Activated naive CD4-positive, alpha-beta T cell (primary cell): ENCODE measurements around the gene PON1.

Experiments
- DNase-seq, 4 experiments: peaks; one replicate each; lab custom pipeline; 2025; lab: John Stamatoyannopoulos, UW

The PON1 gene

GRCh38 chr7:95317546-95317945 lies 6.8 kb downstream of the PON1 start:
- DNase-seq: no peak

DNA sequence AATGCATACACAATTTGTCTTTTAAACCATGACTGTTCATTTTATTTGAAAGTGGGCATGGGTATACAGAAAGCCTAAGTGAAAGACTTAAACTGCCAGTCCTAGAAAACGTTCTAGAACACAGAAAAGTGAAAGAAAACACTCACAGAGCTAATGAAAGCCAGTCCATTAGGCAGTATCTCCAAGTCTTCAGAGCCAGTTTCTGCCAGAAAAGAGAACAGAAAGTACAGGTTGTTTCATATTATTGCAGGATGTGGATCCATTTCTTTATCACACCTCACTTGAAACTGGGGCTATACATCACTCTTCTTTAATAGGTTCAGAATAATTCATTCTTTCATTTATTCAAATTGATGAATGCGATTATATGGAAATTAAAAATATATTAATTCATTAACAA lies 7.7 kb downstream of the PON1 start:
- DNase-seq: no peak

GRCh38 chr7:95312561-95312960 lies 11.8 kb downstream of the PON1 start:
- no peak for DNase-seq

GRCh38 chr7:95311389-95311788 lies 12.9 kb downstream of the PON1 start:
- no peak for DNase-seq

GRCh38 chr7:95309951-95310350 lies 14.4 kb downstream of the PON1 start:
- DNase-seq: no peak

DNA sequence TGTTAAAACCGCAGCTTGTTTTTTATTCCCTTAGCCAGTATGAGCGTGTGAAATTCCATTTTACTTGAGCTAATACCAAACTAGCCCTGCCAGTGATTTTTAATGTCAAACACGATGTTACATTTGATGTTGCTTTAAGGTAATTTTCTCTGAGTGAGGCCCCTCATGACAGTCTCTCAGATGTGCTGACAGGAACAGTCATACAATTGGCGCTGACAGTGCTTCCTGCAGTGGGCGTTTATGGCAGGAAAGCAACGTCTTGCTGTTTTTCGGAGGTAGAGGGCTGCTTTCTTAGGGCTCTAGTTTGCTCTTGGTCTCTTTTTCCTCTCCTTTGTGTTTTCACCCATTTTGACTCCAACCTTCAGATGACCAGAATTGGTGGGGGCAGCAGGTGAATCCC lies 19.3 kb downstream of the PON1 start:
- DNase-seq: no peak

- no peak for DNase-seq
These were observed 21.1 kb downstream of the PON1 start for GRCh38 chr7:95303013-95303905.

- no peak for DNase-seq
These were observed 26.2 kb downstream of the PON1 start for GRCh38 chr7:95298091-95298490.

- DNase-seq: no peak
These were observed 27.3 kb downstream of the PON1 start for GRCh38 chr7:95297041-95297440.

DNA sequence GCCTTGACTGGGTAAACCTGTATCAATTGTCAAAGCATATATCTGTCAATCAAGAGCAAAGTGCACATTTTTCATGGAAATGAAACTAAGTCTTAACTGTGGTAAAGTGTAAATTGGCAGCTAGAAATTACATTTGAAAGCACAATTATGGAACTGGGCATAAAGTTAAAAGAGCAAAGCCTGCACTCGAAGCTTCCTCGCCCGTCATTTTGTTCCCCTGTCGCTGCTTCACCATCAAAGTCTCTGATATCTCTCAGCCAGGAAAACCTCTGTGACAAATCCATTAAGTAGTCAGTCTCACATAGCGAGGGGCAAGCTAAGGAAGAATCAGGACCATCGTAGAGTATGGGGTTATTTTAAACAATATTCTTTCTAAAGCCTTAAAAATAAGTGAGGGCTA lies 27.9 kb downstream of the PON1 start:
- no peak for DNase-seq

GRCh38 chr7:95295397-95295796 lies 28.9 kb downstream of the PON1 start:
- DNase-seq: no peak

DNA sequence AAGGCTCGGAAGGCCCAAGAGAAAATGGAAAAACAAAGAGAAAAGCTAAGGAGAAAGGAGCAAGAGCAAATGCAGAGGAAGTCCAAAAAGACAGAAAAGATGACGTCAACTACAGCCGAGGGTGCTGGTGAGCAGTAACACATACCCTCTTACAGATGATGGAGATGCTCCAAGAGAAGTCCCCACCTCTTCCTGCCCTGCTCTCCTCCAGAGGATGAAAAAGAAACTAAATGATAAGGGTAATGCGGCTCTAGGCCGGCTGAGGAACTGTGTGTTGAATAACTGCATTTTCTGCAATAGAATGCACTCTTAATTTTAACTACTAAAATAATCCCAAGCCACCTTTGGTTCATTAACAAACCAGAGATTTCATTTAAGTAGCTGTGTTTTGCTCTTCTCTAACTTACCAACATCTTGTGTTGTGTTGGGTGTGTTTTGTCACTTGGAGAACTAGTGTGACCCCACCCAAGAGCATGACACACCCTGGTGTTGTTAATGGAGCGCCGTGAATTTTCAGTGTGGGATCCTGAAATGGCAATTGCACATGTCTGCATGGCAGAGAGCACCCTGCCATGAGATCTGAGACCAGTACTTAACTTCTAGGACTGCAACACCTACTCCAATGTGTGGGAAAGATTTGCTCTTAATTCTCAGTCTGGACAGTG lies 34.0 kb downstream of the PON1 start:
- DNase-seq: no peak

GRCh38 chr7:95286096-95286495 lies 38.2 kb downstream of the PON1 start:
- DNase-seq: no peak

DNA sequence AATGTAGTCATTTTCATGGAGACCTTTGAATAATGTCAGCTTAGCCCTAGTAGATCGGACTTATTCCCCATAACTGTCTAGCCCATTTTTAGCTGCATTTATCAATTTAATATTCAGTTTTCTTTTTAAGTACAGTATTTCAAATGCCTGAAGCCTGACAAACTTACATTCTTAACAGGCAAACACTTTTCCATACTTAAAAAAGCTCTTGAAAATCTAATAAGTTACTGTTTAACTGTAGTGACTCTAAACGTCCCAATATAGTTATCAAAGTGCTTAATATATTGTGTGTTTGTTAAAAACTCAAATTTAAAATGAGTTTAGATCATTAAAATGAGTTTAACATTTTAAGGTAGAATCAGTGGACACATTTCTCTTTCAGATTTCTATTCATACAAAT lies 44.9 kb downstream of the PON1 start:
- DNase-seq: no peak

GRCh38 chr7:95276114-95276513 lies 48.2 kb downstream of the PON1 start:
- no peak for DNase-seq

GRCh38 chr7:95269640-95270039 lies 54.7 kb downstream of the PON1 start:
- no peak for DNase-seq

DNA sequence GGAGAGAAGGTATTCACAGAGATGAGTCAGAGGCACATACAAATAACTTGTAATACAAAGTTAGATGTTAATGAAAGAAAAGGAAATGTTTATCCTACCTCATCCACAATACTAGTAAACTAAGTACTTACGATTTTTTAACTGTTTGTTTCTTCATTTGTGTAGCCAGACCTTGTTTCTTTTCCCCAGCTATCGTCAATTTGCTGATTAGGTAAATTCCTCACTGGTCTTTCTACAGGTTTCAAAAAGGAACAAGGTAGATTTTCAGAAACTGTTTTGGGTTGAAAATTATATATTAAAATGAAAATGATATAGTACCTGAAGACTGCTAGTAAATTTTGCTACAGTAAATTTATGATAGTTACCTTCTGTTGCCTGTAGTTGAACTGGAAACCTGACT lies 56.6 kb downstream of the PON1 start:
- no peak for DNase-seq

DNA sequence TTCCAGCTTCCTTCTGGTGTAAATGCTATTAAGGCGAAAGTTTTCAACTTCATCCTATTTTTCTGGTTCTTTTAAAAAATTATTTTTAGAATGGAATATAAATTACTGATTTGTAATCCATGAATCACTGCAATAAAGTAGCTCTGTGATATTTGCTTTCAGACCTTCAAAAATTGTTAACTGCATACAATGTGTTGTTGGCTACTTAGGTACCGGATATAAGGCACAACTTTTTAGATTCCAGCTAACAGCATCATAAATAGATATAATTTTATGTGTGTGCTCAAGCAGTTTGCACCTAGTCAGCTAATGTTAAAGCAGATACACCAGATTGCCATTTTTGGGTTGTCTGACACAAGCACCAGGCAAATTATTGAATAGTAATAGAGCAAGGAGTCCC lies 58.7 kb downstream of the PON1 start:
- DNase-seq: no peak

DNA sequence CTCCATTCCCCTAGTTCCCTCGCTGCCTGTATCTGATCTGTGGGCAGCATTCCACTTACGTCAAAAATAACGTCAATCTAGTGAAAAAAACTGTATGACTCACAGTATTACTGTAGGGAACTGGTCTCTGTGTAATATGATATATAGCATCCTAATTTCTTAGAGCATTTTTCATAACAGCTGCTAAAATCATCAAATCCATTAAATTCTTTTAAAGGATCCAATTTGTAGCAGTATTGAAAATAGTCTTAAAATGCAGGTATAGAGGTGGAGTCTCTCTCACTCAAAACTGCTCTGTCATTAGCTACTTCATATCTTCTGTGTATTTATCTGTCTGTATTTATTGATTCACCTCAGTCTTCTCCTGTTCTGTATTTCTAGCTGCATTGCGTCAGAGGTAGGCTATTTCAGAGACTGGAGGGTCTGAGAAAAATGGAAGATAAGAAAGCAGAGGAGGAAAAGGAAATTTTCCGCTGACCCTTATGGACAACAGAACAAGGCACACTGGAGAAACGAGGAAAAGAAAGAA lies 59.9 kb downstream of the PON1 start:
- DNase-seq: no peak

- DNase-seq: no peak
These were observed 60.5 kb downstream of the PON1 start for GRCh38 chr7:95263785-95264362.

GRCh38 chr7:95262875-95263274 lies 61.5 kb downstream of the PON1 start:
- no peak for DNase-seq

DNA sequence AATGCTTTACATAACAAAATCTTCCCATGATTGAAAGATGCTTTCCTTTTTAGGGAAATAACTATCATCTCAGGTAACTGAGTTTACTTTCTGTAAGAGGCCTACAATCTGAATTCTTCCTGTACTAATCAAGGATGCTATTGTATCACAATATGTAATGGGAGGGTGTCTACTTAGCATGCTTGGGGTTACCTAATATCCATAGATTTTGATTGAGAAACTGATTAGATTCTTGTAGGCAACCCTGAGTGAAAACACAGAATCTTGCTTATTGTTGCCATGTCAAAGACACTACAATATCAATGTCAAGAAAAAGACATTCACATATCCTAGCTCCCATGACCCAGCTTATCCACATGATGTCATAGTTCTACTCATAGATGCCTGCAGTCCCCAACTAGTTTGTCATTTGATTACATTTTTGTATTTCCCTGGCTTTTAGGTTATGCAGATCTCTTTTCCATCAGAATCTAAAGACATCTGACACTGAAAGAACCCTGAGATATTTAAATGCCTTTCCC lies 62.4 kb downstream of the PON1 start:
- DNase-seq: no peak

DNA sequence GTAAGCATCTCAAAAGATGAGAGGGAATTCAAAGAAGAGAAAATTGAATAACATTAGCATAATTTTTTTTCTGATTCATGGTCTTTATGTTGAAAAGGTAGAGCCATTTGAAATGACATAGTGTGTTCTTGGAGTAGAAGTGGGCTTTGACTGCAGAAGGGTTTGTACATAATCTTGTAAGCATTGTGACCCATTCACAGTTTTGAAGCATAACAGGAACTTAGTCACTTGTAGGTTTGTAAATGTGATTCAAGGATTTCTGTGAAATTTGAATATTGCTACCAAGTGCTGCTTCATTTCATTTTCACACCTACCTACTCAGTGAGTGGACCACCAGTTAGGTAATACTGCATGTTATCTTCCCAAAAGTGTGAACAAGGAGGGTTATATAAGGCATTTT lies 68.6 kb downstream of the PON1 start:
- DNase-seq: no peak
